Esophagus (tissue), 2 donors: ENCODE measurements around the gene MESD. TPM values are rescaled to one million over a fixed set of nuclear protein-coding genes. Genes with fewer than 3 reads are reported as not detected.

ENCODE experiments used
- H3K27ac ChIP-seq, 2 donors: one replicate each; pipeline ENCODE4 v1.5.1; 2013; ENCODE audit warnings: low read depth in 2 of 2, mild to moderate bottlenecking in 2 of 2, inconsistent platforms in 1 of 2, low read length in 1 of 2, moderate library complexity in 1 of 2
- H3K27me3 ChIP-seq, 2 donors: one replicate each; pipeline ENCODE4 v1.6.1; 2013; ENCODE audit warnings: low read length in 2 of 2, control low read depth in 1 of 2, mild to moderate bottlenecking in 1 of 2; ENCODE audit not compliant: insufficient read depth in 2 of 2, control insufficient read depth in 1 of 2
- H3K36me3 ChIP-seq, 2 donors: one replicate each; pipeline ENCODE4 v1.6.1; 2013; ENCODE audit warnings: low read length in 1 of 2; ENCODE audit not compliant: control insufficient read depth in 2 of 2, insufficient read depth in 2 of 2
- H3K4me1 ChIP-seq, 2 donors: one replicate each; pipeline ENCODE4 v1.6.1; 2013; ENCODE audit warnings: low read length in 1 of 2; ENCODE audit not compliant: control insufficient read depth in 2 of 2, insufficient read depth in 2 of 2
- H3K4me3 ChIP-seq, 2 donors: one replicate each; pipeline ENCODE4 v1.5.1; 2013; ENCODE audit warnings: low read length in 2 of 2, mild to moderate bottlenecking in 2 of 2, low read depth in 1 of 2, moderate library complexity in 1 of 2
- H3K9me3 ChIP-seq, 2 donors: one replicate each; pipeline ENCODE4 v1.6.1; 2013; ENCODE audit warnings: mild to moderate bottlenecking in 2 of 2, low read depth in 1 of 2, low read length in 1 of 2, moderate library complexity in 1 of 2; ENCODE audit not compliant: control insufficient read depth in 2 of 2, insufficient read depth in 1 of 2
- WGBS, 2 donors: extraction: QIAGEN DNeasy Blood & Tissue Kit; methylation state at CpG; one replicate each; pipeline ENCODE4 v1.1.7; 2013; 5-methylcytosine and 5-hydroxymethylcytosine counted together
- polyA plus RNA-seq, 2 donors: library from polyadenylated mRNA; stranded (reverse); fragments of 200-250 nt; gene quantifications; one replicate each; pipeline ENCODE4 v1.2.3, GENCODE V29; 2013
- donor health status: healthy with polysubstance abuse.
- donor health status: Bipolar disorder and iron deficiency.

The MESD gene
- polyA plus RNA-seq, 2 donors = 11.4 to 14.4 TPM

GRCh38 chr15:80937718-80938117 is 51.9 kb downstream of the MESD start:
- Histone ChIP-seq H3K9me3 (no peaks in the 10 kb centered on the region), H3K27ac (no peak overlapping the region)

DNA sequence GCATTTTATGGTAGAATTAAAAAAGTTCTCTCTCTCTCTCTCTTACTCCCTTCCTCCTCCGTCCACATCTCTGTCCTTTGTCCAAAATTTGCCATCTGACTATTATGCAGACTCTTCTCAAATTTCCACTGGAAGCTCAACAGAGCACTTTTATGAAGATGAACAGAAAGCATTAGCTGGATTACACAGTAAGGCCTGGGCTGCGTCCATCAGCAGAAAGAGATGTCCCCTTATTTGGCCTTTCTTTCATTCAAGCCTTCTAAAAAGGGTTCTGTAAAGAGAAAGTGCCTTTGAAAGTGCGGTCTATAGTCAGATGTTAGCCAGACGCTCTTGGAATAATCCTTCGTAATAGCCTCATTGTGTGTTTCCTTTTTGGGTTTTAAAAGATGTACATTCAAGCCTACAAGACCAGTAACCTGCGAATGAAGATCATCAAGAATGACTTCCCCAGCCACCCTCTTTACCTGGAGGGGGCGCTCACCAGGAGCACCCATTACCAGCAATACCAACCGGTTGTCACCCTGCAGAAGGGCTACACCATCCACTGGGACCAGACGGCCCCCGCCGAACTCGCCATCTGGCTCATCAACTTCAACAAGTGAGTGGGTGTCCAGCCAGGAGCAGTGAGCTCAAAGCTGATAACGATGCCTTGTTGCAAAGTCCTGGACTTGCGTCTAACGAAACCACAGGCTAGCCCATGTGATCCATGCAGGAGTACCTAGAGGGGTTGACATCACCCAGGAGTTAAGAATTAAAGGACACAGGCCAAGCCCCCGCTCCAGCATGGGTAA is 53.1 kb downstream of the MESD start:
- WGBS, 2 donors = 92 to 94% methylated on average over 16 of the region's 16 CpGs
- Histone ChIP-seq H3K4me1 (no peaks in the 10 kb centered on the region), H3K4me3 (no peak overlapping the region), H3K36me3 (peaks cover 0 to 11% of the 10 kb centered on the region in 2 donors), H3K9me3 (no peaks in the 10 kb centered on the region), H3K27ac (no peak overlapping the region), H3K27me3 (no peaks in the 10 kb centered on the region)

More at GRCh38 chr15:80937718-80938117, 51.9 kb downstream of the MESD start:
- WGBS, 2 donors = 96 to 98% methylated on average over 12 of the region's 12 CpGs
- Histone ChIP-seq H3K36me3 (peaks cover 0 to 17% of the 10 kb centered on the region in 2 donors), H3K4me1 (no peaks in the 10 kb centered on the region), H3K27me3 (no peaks in the 10 kb centered on the region), H3K4me3 (no peak overlapping the region)

GRCh38 chr15:80934761-80935221 is 54.8 kb downstream of the MESD start:
- Histone ChIP-seq H3K4me1 (no peaks in the 10 kb centered on the region), H3K4me3 (no peak overlapping the region), H3K9me3 (no peaks in the 10 kb centered on the region), H3K27ac (no peak overlapping the region), H3K36me3 (peaks cover 0 to 7% of the 10 kb centered on the region in 2 donors), H3K27me3 (no peaks in the 10 kb centered on the region)
- WGBS, 2 donors = 88 to 96% methylated on average over 3 of the region's 3 CpGs

GRCh38 chr15:80932989-80933388 is 56.6 kb downstream of the MESD start:
- Histone ChIP-seq H3K36me3 (peaks cover 0 to 7% of the 10 kb centered on the region in 2 donors), H3K27me3 (no peaks in the 10 kb centered on the region), H3K9me3 (no peaks in the 10 kb centered on the region), H3K4me1 (no peaks in the 10 kb centered on the region), H3K4me3 (no peak overlapping the region), H3K27ac (no peak overlapping the region)
- 63 to 73% methylated on average over 15 of the region's 15 CpGs for WGBS, 2 donors

GRCh38 chr15:80932513-80932815 is 57.2 kb downstream of the MESD start:
- 73 to 79% methylated on average over 5 of the region's 5 CpGs for WGBS, 2 donors
- Histone ChIP-seq H3K27ac (no peak overlapping the region), H3K4me3 (no peak overlapping the region), H3K27me3 (no peaks in the 10 kb centered on the region), H3K9me3 (no peaks in the 10 kb centered on the region), H3K4me1 (no peaks in the 10 kb centered on the region), H3K36me3 (peaks cover 0 to 6% of the 10 kb centered on the region in 2 donors)

GRCh38 chr15:80931721-80932512 is 57.7 kb downstream of the MESD start:
- Histone ChIP-seq H3K9me3 (no peaks in the 10 kb centered on the region), H3K4me3 (no peak overlapping the region), H3K27ac (no peak overlapping the region), H3K36me3 (peaks cover 0 to 4% of the 10 kb centered on the region in 2 donors), H3K4me1 (no peaks in the 10 kb centered on the region), H3K27me3 (no peaks in the 10 kb centered on the region)
- 89 to 93% methylated on average over 20 of the region's 20 CpGs for WGBS, 2 donors

DNA sequence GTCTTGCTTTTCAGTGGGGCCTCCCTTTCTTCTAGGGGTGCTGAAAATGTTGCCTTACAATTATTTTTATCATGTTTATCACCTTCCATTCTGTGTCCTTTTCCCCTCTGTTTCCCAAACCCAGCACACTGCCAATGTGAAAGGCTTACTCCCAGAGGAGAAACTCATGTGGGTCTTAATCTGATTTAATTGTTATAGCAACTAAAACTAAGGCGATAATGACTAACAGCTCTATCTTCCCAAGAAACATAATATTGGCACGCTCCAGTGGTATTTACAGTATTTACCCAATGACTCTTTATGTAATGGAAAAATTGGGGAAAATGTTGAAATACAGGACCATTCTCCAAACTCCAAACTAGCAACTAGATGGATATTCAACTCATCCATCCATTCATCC is 58.4 kb downstream of the MESD start:
- Histone ChIP-seq H3K4me3 (no peak overlapping the region), H3K9me3 (no peaks in the 10 kb centered on the region)
- WGBS, 2 donors = 90 to 93% methylated on average over 2 of the region's 2 CpGs

DNA sequence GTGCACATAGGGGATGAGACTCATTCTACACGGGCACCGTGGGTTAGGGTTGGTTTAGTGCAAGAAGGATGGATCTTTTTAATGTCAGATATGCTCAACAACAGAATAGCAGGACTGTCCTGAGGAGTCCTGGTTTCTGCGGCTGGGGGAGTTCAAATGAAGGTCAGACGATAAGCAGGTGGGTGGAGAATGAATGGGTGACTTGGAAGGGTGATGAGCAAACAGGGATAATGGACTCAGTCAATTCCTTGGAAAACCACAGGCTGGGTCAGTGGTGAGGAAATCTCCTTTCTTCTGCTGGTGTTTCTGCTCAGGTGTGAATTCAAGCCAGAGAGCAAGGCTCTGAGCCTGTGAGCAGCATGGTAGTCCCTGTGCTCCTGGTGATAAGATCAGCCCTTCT is 59.9 kb downstream of the MESD start:
- H3K4me1 ChIP-seq = no peaks in the 10 kb centered on the region
- no peak overlapping the region for H3K27ac ChIP-seq
- WGBS, 2 donors = 90 to 92% methylated on average over 4 of the region's 4 CpGs
- no peaks in the 10 kb centered on the region for H3K9me3 ChIP-seq
- no peak overlapping the region for H3K4me3 ChIP-seq
- no peaks in the 10 kb centered on the region for H3K27me3 ChIP-seq
- H3K36me3 ChIP-seq = no peaks in the 10 kb centered on the region

More for the DNA sequence above, 58.4 kb downstream of the MESD start:
- Histone ChIP-seq H3K36me3 (no peaks in the 10 kb centered on the region), H3K27me3 (no peaks in the 10 kb centered on the region), H3K27ac (no peak overlapping the region), H3K4me1 (no peaks in the 10 kb centered on the region)

- no peak overlapping the region for H3K27ac ChIP-seq
- H3K4me1 ChIP-seq = no peaks in the 10 kb centered on the region
- H3K9me3 ChIP-seq = no peaks in the 10 kb centered on the region
- no peaks in the 10 kb centered on the region for H3K36me3 ChIP-seq
- H3K4me3 ChIP-seq = no peak overlapping the region
- 97 to 98% methylated on average over 4 of the region's 4 CpGs for WGBS, 2 donors
- H3K27me3 ChIP-seq = no peaks in the 10 kb centered on the region
Observed at GRCh38 chr15:80929225-80929624, 60.4 kb downstream of the MESD start.
